ENCODE data around the gene CRB1. TPM values are rescaled to one million over a fixed set of nuclear protein-coding genes. Genes with fewer than 3 reads are reported as not detected.

The CRB1 gene
- total RNA-seq: not detected
- 2.7 TPM for polyA plus RNA-seq (2013, experiment 1 of 2)
- polyA plus RNA-seq (2013, experiment 2 of 2): 2.5 TPM
- long read RNA-seq, experiment 1: 0 reads
- long read RNA-seq, experiment 2: 0 reads
- long read RNA-seq, experiment 3: 0 reads
- long read RNA-seq, experiment 4: 0 reads

DNA sequence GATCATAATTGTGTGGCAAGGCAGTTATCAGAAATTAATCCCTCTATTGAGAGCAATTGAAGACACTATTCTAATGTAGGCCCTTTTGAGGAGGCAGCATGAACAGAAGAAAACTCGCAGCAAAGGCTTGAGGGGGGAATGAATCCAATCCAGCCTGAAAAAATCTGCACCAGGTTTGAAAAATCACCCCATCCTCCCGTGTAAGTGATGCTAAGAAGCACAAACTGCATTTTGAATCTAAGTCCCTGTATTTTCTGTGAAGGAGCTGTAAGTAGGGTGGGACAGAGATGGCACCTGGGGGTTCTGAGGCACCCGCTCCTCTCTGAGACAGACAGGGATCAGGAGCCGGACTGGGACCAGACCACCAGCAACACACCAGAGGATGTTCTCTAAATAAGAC is at the start of gene CRB1:
Gene CRB1, plus strand, starts transcription at position 241 of the 400 bp plus-strand sequence. CDS start 161 bp downstream, outside the sequence.
- H3K4me3 ChIP-seq (ENCODE audit: low read length): no peak within 1 kb of the TSS

DNA sequence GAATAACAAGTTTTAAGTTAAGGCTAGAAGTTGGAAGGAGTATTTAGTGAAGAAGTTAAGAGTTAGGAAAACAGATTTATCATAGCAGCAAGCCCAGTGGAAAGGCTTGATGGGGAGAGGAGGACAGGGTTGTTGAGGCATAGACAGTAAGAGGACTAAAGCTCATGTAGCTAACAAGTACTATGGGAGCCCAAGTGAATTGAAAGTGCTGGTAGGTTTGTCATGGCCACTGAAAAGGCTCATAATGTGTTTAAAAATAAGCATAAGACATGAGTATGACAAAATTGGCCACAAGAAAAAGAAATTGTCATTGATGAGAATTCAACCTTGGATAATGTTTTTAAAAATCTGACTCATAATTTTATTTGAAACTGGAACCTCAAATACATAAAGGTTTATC is 49.2 kb upstream of the CRB1 start:
- Histone ChIP-seq H3K4me1 (ENCODE audit: control insufficient read depth, insufficient read depth, low read length) (peaks cover 4% of the 10 kb centered on the region), H3K27me3 (ENCODE audit: control insufficient read depth, insufficient read depth, low read length, poor library complexity, severe bottlenecking) (no peaks in the 10 kb centered on the region), H3K9me3 (ENCODE audit: control insufficient read depth, low read length) (no peaks in the 10 kb centered on the region), H3K27ac (ENCODE audit: low read depth, low read length) (no peak overlapping the region), H3K36me3 (ENCODE audit: control insufficient read depth, insufficient read depth, low read length) (no peaks in the 10 kb centered on the region), H3K4me3 (ENCODE audit: low read length) (no peak overlapping the region), H3K9ac (ENCODE audit: extremely low read depth, low read length, poor library complexity, severe bottlenecking) (no peak overlapping the region)
- H3K36me3 Mint-ChIP-seq (ENCODE audit: low read depth): no peaks in the 10 kb centered on the region
- no peak overlapping the region for H3K4me3 Mint-ChIP-seq
- H3K9me3 Mint-ChIP-seq: no peaks in the 10 kb centered on the region
- H3K4me1 Mint-ChIP-seq: peaks cover 9% of the 10 kb centered on the region
- H3K27me3 Mint-ChIP-seq (ENCODE audit: insufficient read depth): no peaks in the 10 kb centered on the region
- TF ChIP-seq, protein P1, sequence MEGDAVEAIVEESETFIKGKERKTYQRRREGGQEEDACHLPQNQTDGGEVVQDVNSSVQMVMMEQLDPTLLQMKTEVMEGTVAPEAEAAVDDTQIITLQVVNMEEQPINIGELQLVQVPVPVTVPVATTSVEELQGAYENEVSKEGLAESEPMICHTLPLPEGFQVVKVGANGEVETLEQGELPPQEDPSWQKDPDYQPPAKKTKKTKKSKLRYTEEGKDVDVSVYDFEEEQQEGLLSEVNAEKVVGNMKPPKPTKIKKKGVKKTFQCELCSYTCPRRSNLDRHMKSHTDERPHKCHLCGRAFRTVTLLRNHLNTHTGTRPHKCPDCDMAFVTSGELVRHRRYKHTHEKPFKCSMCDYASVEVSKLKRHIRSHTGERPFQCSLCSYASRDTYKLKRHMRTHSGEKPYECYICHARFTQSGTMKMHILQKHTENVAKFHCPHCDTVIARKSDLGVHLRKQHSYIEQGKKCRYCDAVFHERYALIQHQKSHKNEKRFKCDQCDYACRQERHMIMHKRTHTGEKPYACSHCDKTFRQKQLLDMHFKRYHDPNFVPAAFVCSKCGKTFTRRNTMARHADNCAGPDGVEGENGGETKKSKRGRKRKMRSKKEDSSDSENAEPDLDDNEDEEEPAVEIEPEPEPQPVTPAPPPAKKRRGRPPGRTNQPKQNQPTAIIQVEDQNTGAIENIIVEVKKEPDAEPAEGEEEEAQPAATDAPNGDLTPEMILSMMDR (conservative IDR thresholded peaks at IDR 0.05): no peak
- H3K27ac Mint-ChIP-seq: no peak overlapping the region
- no peak for DNase-seq

More for the DNA sequence above, at the start of gene CRB1:
- Histone ChIP-seq H3K27me3 (ENCODE audit: control insufficient read depth, insufficient read depth, low read length, poor library complexity, severe bottlenecking) (no peaks in the 10 kb centered on the region), H3K9ac (ENCODE audit: extremely low read depth, low read length, poor library complexity, severe bottlenecking) (no peak within 1 kb of the TSS), H3K27ac (ENCODE audit: low read depth, low read length) (no peak within 1 kb of the TSS), H3K36me3 (ENCODE audit: control insufficient read depth, insufficient read depth, low read length) (no peaks in the 10 kb centered on the region), H3K9me3 (ENCODE audit: control insufficient read depth, low read length) (no peaks in the 10 kb centered on the region), H3K4me1 (ENCODE audit: control insufficient read depth, insufficient read depth, low read length) (no peaks in the 10 kb centered on the region)
- whole genome bisulfite sequencing, 2 experiments (ENCODE audit: insufficient coverage in 1 of 2, insufficient read length in 1 of 2): 63% methylated on average over 4 of the region's 4 CpGs; no CpG with 5 or more reads in 1 of the 2 experiments
- DNase-seq: peak; percentile 45
- Mint-ChIP-seq H3K27ac (no peak within 1 kb of the TSS), H3K27me3 (ENCODE audit: insufficient read depth) (no peaks in the 10 kb centered on the region), H3K4me3 (no peak within 1 kb of the TSS), H3K4me1 (no peaks in the 10 kb centered on the region), H3K9me3 (no peaks in the 10 kb centered on the region), H3K36me3 (ENCODE audit: low read depth) (no peaks in the 10 kb centered on the region)
- TF ChIP-seq, protein P1 (conservative IDR thresholded peaks at IDR 0.05): no peak

DNA sequence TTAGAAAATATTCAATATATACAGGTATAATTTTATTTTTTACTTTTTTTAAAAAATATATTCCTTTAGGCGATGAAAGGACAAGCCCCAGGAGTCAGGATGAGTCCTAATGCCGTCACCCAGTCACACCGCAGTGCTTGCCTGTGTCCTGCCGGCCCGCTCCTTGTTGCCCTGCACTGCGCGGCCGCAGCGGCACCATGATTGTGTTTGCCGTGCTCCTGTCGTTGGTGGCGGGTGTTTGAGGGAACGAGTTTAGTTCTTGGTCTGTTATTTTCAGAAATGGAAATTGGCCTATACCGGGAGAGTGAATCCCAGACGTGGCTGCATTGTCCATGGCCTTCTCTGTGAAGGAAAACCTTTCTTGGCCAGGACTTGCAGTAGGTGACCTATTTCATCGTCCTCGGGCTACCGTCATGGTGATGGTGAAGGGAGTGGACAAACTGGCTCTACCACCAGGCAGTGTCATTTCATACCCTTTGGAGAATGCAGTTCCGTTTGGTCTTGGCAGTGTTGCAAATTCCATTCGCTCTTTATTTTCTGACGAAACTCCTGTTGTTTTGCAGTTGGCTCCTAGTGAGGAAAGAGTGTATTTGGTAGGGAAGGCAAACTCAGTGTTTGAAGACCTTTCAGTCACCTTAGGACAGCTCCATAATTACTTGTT is 45.9 kb upstream of the CRB1 start:
- no peak overlapping the region for H3K27ac Mint-ChIP-seq
- no peaks in the 10 kb centered on the region for H3K27me3 ChIP-seq (ENCODE audit: control insufficient read depth, insufficient read depth, low read length, poor library complexity, severe bottlenecking)
- TF ChIP-seq, protein P1 (conservative IDR thresholded peaks at IDR 0.05): no peak
- no peaks in the 10 kb centered on the region for H3K36me3 ChIP-seq (ENCODE audit: control insufficient read depth, insufficient read depth, low read length)
- WGBS, 2 experiments (ENCODE audit: insufficient coverage in 1 of 2, insufficient read length in 1 of 2): 88 to 96% methylated on average over 18 to 21 of the region's 21 CpGs
- no peak overlapping the region for H3K27ac ChIP-seq (ENCODE audit: low read depth, low read length)
- no peaks in the 10 kb centered on the region for H3K9me3 ChIP-seq (ENCODE audit: control insufficient read depth, low read length)
- H3K36me3 Mint-ChIP-seq (ENCODE audit: low read depth): no peaks in the 10 kb centered on the region
- no peaks in the 10 kb centered on the region for H3K27me3 Mint-ChIP-seq (ENCODE audit: insufficient read depth)
- DNase-seq: no peak
- peaks cover 9% of the 10 kb centered on the region for H3K4me1 Mint-ChIP-seq
- no peak overlapping the region for H3K4me3 Mint-ChIP-seq
- H3K9me3 Mint-ChIP-seq: no peaks in the 10 kb centered on the region
- peaks cover 4% of the 10 kb centered on the region for H3K4me1 ChIP-seq (ENCODE audit: control insufficient read depth, insufficient read depth, low read length)
- no peak overlapping the region for H3K4me3 ChIP-seq (ENCODE audit: low read length)
- no peak overlapping the region for H3K9ac ChIP-seq (ENCODE audit: extremely low read depth, low read length, poor library complexity, severe bottlenecking)
